ENCODE results near the gene PTPRN2. TPM values are rescaled to one million over a fixed set of nuclear protein-coding genes. Genes with fewer than 3 reads are reported as not detected.

The PTPRN2 gene
- polyA plus RNA-seq, 1 of the 3 experiments (the other 2 are of a cell fraction), result 4.0 TPM

- Histone ChIP-seq H3K4me3 (ENCODE audit: low read depth in 2 of 2, low read length in 1 of 2) (no peak overlapping the region), H3K79me2 (ENCODE audit: insufficient read depth) (no peaks in the 10 kb centered on the region), H3K4me1 (ENCODE audit: control insufficient read depth in 1 of 2, insufficient read depth in 2 of 2, low read depth in 1 of 2, low read length in 1 of 2) (peaks cover 0 to 13% of the 10 kb centered on the region in 2 experiments; a peak in 1 of 4 replicates), H3F3A (replicated peaks; ENCODE audit: insufficient read depth) (no peaks in the 10 kb centered on the region), H4K20me1 (ENCODE audit: insufficient read depth) (no peaks in the 10 kb centered on the region), H3K9ac (no peak overlapping the region), H2AFZ (ENCODE audit: low read depth) (no peak overlapping the region), H3K4me2 (no peak overlapping the region), H3K9me2 (no peaks in the 10 kb centered on the region), H3K27me3 (ENCODE audit: insufficient read depth) (no peaks in the 10 kb centered on the region), H3K36me3 (replicated peaks in 1 of 2; ENCODE audit: control insufficient read depth in 1 of 2, insufficient read depth in 2 of 2, low read length in 1 of 2) (no peaks in the 10 kb centered on the region), H3K27ac (ENCODE audit: low read depth in 2 of 2, low read length in 1 of 2) (no peak overlapping the region), H3K9me3 (peaks cover 9% of the 10 kb centered on the region; the same call in 1 of the 2 replicates)
- ChIA-PET POLR2A (interaction anchor here (0.8 kb wide), 1 partner anchor 12 kb away, joined by 3 read pairs; no protein-coding TSS in a partner anchor), CTCF (interaction anchor here (1.2 kb wide), 1 partner anchor 21 kb away, joined by 3 read pairs; no protein-coding TSS in a partner anchor)
- no peak for DNase-seq
- no peak for TF ChIP-seq EP300 (IDR thresholded peaks at IDR 0.05; ENCODE audit: borderline replicate concordance in 1 of 2, low read depth in 1 of 2, low read length in 1 of 2)
- TF ChIP-seq USF1 (IDR thresholded peaks at IDR 0.05; ENCODE audit: borderline replicate concordance, low read depth), result no peak
- TF ChIP-seq USF2 (IDR thresholded peaks at IDR 0.05; ENCODE audit: borderline replicate concordance, low read depth, low read length), result no peak
- no peak for TF ChIP-seq RAD21 (IDR thresholded peaks at IDR 0.05; ENCODE audit: low read length)
- no peak for TF ChIP-seq MEF2A (IDR thresholded peaks at IDR 0.05; ENCODE audit: borderline replicate concordance, low read depth)
- no peak for TF ChIP-seq GABPA (IDR thresholded peaks at IDR 0.05; ENCODE audit: low read depth)
- WGBS (ENCODE audit: low lambda C conversion rate), result 67% methylated on average over 6 of the region's 6 CpGs
Measured at GRCh38 chr7:157995815-157996214, 591.8 kb downstream of the PTPRN2 start.

DNA sequence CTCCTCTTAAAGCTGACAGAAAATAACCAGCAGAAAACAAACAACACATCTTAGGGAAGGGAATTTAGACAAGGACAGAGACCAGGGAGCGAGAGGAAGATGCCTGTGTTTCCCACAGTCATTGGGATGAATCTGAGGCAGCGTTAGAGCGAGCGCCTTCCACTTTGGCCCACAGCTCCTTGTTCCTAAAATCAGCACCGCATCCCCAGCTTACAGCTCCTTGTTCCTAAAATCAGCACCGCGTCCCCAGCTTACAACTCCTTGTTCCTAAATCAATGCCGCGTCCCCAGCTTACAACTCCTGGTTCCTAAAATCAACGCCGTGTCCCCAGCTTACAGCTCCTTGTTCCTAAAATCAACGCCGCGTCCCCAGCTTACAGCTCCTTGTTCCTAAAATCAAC lies 593.3 kb downstream of the PTPRN2 start:
- Histone ChIP-seq H3K4me3 (ENCODE audit: low read depth in 2 of 2, low read length in 1 of 2) (no peak overlapping the region), H4K20me1 (ENCODE audit: insufficient read depth) (no peaks in the 10 kb centered on the region), H3F3A (replicated peaks; ENCODE audit: insufficient read depth) (no peaks in the 10 kb centered on the region), H3K4me2 (no peak overlapping the region), H3K36me3 (replicated peaks in 1 of 2; ENCODE audit: control insufficient read depth in 1 of 2, insufficient read depth in 2 of 2, low read length in 1 of 2) (no peaks in the 10 kb centered on the region), H2AFZ (ENCODE audit: low read depth) (no peak overlapping the region), H3K9me3 (peaks cover 5% of the 10 kb centered on the region; the same call in 1 of the 2 replicates), H3K27me3 (ENCODE audit: insufficient read depth) (no peaks in the 10 kb centered on the region), H3K4me1 (ENCODE audit: control insufficient read depth in 1 of 2, insufficient read depth in 2 of 2, low read depth in 1 of 2, low read length in 1 of 2) (peaks cover 0 to 22% of the 10 kb centered on the region in 2 experiments; a peak in 1 of 4 replicates), H3K9me2 (no peaks in the 10 kb centered on the region), H3K9ac (no peak overlapping the region), H3K27ac (ENCODE audit: low read depth in 2 of 2, low read length in 1 of 2) (no peak overlapping the region), H3K79me2 (ENCODE audit: insufficient read depth) (no peaks in the 10 kb centered on the region)
- WGBS (ENCODE audit: low lambda C conversion rate), result 75% methylated on average over 14 of the region's 14 CpGs
- TF ChIP-seq, protein P1, sequence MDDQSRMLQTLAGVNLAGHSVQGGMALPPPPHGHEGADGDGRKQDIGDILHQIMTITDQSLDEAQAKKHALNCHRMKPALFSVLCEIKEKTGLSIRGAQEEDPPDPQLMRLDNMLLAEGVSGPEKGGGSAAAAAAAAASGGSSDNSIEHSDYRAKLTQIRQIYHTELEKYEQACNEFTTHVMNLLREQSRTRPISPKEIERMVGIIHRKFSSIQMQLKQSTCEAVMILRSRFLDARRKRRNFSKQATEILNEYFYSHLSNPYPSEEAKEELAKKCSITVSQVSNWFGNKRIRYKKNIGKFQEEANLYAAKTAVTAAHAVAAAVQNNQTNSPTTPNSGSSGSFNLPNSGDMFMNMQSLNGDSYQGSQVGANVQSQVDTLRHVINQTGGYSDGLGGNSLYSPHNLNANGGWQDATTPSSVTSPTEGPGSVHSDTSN (IDR thresholded peaks at IDR 0.05), result no peak
- no peak for TF ChIP-seq MXI1 (IDR thresholded peaks at IDR 0.05; ENCODE audit: low read depth, low read length)
- no peak for TF ChIP-seq GABPA (IDR thresholded peaks at IDR 0.05; ENCODE audit: low read depth)
- TF ChIP-seq ELF1 (IDR thresholded peaks at IDR 0.05), result no peak
- TF ChIP-seq RXRA (IDR thresholded peaks at IDR 0.05; ENCODE audit: borderline replicate concordance, low read depth), result no peak
- no peak for TF ChIP-seq RAD21 (IDR thresholded peaks at IDR 0.05; ENCODE audit: low read length)
- no peak for TF ChIP-seq TCF12 (IDR thresholded peaks at IDR 0.05)
- TF ChIP-seq SMC3 (IDR thresholded peaks at IDR 0.05; ENCODE audit: low read depth, low read length), result no peak
- TF ChIP-seq CTCF (IDR thresholded peaks at IDR 0.05), result no peak
- no peak for TF ChIP-seq YY1 (IDR thresholded peaks at IDR 0.05; ENCODE audit: low read depth)
- no peak for TF ChIP-seq NRF1 (IDR thresholded peaks at IDR 0.05; ENCODE audit: low read depth, low read length)
- TF ChIP-seq USF2 (IDR thresholded peaks at IDR 0.05; ENCODE audit: borderline replicate concordance, low read depth, low read length), result no peak
- TF ChIP-seq, protein P2, sequence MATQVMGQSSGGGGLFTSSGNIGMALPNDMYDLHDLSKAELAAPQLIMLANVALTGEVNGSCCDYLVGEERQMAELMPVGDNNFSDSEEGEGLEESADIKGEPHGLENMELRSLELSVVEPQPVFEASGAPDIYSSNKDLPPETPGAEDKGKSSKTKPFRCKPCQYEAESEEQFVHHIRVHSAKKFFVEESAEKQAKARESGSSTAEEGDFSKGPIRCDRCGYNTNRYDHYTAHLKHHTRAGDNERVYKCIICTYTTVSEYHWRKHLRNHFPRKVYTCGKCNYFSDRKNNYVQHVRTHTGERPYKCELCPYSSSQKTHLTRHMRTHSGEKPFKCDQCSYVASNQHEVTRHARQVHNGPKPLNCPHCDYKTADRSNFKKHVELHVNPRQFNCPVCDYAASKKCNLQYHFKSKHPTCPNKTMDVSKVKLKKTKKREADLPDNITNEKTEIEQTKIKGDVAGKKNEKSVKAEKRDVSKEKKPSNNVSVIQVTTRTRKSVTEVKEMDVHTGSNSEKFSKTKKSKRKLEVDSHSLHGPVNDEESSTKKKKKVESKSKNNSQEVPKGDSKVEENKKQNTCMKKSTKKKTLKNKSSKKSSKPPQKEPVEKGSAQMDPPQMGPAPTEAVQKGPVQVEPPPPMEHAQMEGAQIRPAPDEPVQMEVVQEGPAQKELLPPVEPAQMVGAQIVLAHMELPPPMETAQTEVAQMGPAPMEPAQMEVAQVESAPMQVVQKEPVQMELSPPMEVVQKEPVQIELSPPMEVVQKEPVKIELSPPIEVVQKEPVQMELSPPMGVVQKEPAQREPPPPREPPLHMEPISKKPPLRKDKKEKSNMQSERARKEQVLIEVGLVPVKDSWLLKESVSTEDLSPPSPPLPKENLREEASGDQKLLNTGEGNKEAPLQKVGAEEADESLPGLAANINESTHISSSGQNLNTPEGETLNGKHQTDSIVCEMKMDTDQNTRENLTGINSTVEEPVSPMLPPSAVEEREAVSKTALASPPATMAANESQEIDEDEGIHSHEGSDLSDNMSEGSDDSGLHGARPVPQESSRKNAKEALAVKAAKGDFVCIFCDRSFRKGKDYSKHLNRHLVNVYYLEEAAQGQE (IDR thresholded peaks at IDR 0.05; ENCODE audit: low read depth, low read length), result no peak
- TF ChIP-seq POLR2AphosphoS5 (IDR thresholded peaks at IDR 0.05; ENCODE audit: low read depth, low read length), result no peak
- TF ChIP-seq NFIC (IDR thresholded peaks at IDR 0.05; ENCODE audit: borderline replicate concordance), result no peak
- no peak for DNase-seq
- CTCF ChIA-PET, result no interaction called here
- POLR2A ChIA-PET, result no interaction called here
